Motor neuron (in vitro differentiated cells): ENCODE measurements around the gene IMPG2. TPM values are rescaled to one million over a fixed set of nuclear protein-coding genes. Genes with fewer than 3 reads are reported as not detected.

Experiments used
- ATAC-seq, 8 experiments: fragments of 200-7000 bp; cut with Tn5 transposase; replicated peaks in 6 of 8; 2 replicates each; pipeline ENCODE4 v1.8.0; 2021; ENCODE audit warnings: mild to moderate bottlenecking in 8 of 8, moderate library complexity in 8 of 8
- H3K27ac ChIP-seq, 2 donors: fragments of 250-450 bp; sonication (Bioruptor Pico); 2 replicates each; pipeline ENCODE4 v1.9.0; 2021; ENCODE audit warnings: antibody characterized with exemption in 2 of 2, mild to moderate bottlenecking in 2 of 2, moderate library complexity in 1 of 2
- H3K4me1 ChIP-seq, 2 donors: fragments of 250-450 bp; sonication (Bioruptor Pico); replicated peaks in 1 of 2; 2 replicates each; pipeline ENCODE4 v1.6.1; 2021; ENCODE audit warnings: antibody characterized with exemption in 2 of 2, mild to moderate bottlenecking in 2 of 2, moderate library complexity in 1 of 2
- H3K4me3 ChIP-seq, 5 donors: fragments of 250-450 bp; sonication (Bioruptor Pico); 2 replicates each; pipeline ENCODE4 v1.9.0; 2021; ENCODE audit warnings: antibody characterized with exemption in 5 of 5, mild to moderate bottlenecking in 5 of 5, moderate library complexity in 4 of 5
- WGBS, 10 experiments: fragments of 450-650 bp; shearing (Covaris generic); methylation state at CpG; one replicate each; pipeline ENCODE4 v1.0.0; 2022; 5-methylcytosine and 5-hydroxymethylcytosine counted together
- in situ Hi-C, 9 experiments: fragments of 400-800 bp; cut with MboI; loops; one replicate each; pipeline ENCODE4 v1.15.0; 2021; ENCODE audit warnings: low sequenced_read_pairs in 9 of 9, low pct_unique_long_range_greater_than_20kb in 2 of 9; ENCODE audit not compliant: unreplicated experiment in 9 of 9
- total RNA-seq, 8 experiments: library from RNA; unstranded; fragments of 300-600 nt; gene quantifications; 2 replicates each; pipeline versions ENCODE4 v1.2.3 to v1.2.4, GENCODE V29; 2022

The IMPG2 gene
- total RNA-seq, 8 experiments from 2014 or later: 0.36 to 2.0 (median 0.86) TPM

GRCh38 chr3:101249522-101249921 lies 70.9 kb downstream of the IMPG2 start:
- H3K4me1 ChIP-seq: peaks cover 24 to 33% of the 10 kb centered on the region in 2 donors
- no peak overlapping the region for H3K4me3 ChIP-seq
- 38 to 100% (median 90%) methylated on average over 1 to 3 of the region's 3 CpGs for WGBS, 10 experiments
- no peak overlapping the region for H3K27ac ChIP-seq
- no peak for ATAC-seq
- in situ Hi-C loops: no loop called here

GRCh38 chr3:101248736-101249135 lies 71.6 kb downstream of the IMPG2 start:
- peaks cover 22 to 25% of the 10 kb centered on the region in 2 donors for H3K4me1 ChIP-seq
- 14 to 71% (median 60%) methylated on average over 1 to 2 of the region's 2 CpGs; no CpG with 5 or more reads in 7 of the 10 experiments for WGBS, 10 experiments
- no peak overlapping the region for H3K4me3 ChIP-seq
- in situ Hi-C loops: no loop called here
- H3K27ac ChIP-seq: no peak overlapping the region
- no peak for ATAC-seq

GRCh38 chr3:101244212-101244575 lies 76.2 kb downstream of the IMPG2 start:
- in situ Hi-C loops: no loop called here
- ATAC-seq: no peak
- Histone ChIP-seq H3K4me3 (no peak overlapping the region), H3K4me1 (peaks cover 0 to 3% of the 10 kb centered on the region in 2 donors), H3K27ac (no peak overlapping the region)
- 74 to 100% (median 87%) methylated on average over 1 to 5 of the region's 5 CpGs; no CpG with 5 or more reads in 2 of the 10 experiments for WGBS, 10 experiments

GRCh38 chr3:101243285-101244211 lies 76.8 kb downstream of the IMPG2 start:
- 38 to 100% (median 93%) methylated on average over 1 to 4 of the region's 4 CpGs; no CpG with 5 or more reads in 2 of the 10 experiments for WGBS, 10 experiments
- no peak overlapping the region for H3K4me3 ChIP-seq
- peak in 2 of 8 experiments; percentile 46 to 73 for ATAC-seq
- H3K4me1 ChIP-seq: peaks cover 0 to 3% of the 10 kb centered on the region in 2 donors
- in situ Hi-C loops: no loop called here
- H3K27ac ChIP-seq: no peak overlapping the region

GRCh38 chr3:101240719-101241399 lies 79.5 kb downstream of the IMPG2 start:
- 50 to 100% (median 100%) methylated on average over 1 of the region's 1 CpG; no CpG with 5 or more reads in 2 of the 10 experiments for WGBS, 10 experiments

GRCh38 chr3:101235048-101235447 lies 85.3 kb downstream of the IMPG2 start:
- in situ Hi-C loops: no loop called here
- no peak for ATAC-seq
- 70 to 100% (median 89%) methylated on average over 1 to 3 of the region's 3 CpGs; no CpG with 5 or more reads in 3 of the 10 experiments for WGBS, 10 experiments

More at GRCh38 chr3:101240719-101241399, 79.5 kb downstream of the IMPG2 start:
- H3K27ac ChIP-seq: no peak overlapping the region
- no peak overlapping the region for H3K4me3 ChIP-seq
- ATAC-seq: peak in 3 of 8 experiments; percentile 75 to 85 (median 82)
- in situ Hi-C loops: no loop called here
- peaks cover 0 to 3% of the 10 kb centered on the region in 2 donors for H3K4me1 ChIP-seq

GRCh38 chr3:101230618-101231017 lies 89.8 kb downstream of the IMPG2 start:
- in situ Hi-C loops: no loop called here
- no peak overlapping the region for H3K27ac ChIP-seq
- no peak overlapping the region for H3K4me3 ChIP-seq
- H3K4me1 ChIP-seq: peaks cover 0 to 2% of the 10 kb centered on the region in 2 donors
- no peak for ATAC-seq

More at GRCh38 chr3:101235048-101235447, 85.3 kb downstream of the IMPG2 start:
- no peak overlapping the region for H3K4me3 ChIP-seq
- H3K27ac ChIP-seq: no peak overlapping the region
- no peaks in the 10 kb centered on the region for H3K4me1 ChIP-seq

GRCh38 chr3:101229681-101230080 lies 90.7 kb downstream of the IMPG2 start:
- 46 to 100% (median 87%) methylated on average over 1 to 4 of the region's 4 CpGs; no CpG with 5 or more reads in 1 of the 10 experiments for WGBS, 10 experiments
- H3K4me1 ChIP-seq: peaks cover 0 to 4% of the 10 kb centered on the region in 2 donors
- no peak overlapping the region for H3K27ac ChIP-seq
- peak in 1 of 8 experiments; percentile 39 for ATAC-seq
- in situ Hi-C loops: no loop called here
- H3K4me3 ChIP-seq: no peak overlapping the region

GRCh38 chr3:101228441-101228840 lies 91.9 kb downstream of the IMPG2 start:
- peak in 2 of 8 experiments; percentile 28 to 48 for ATAC-seq
- Histone ChIP-seq H3K4me3 (no peak overlapping the region), H3K27ac (no peak overlapping the region), H3K4me1 (peaks cover 0 to 4% of the 10 kb centered on the region in 2 donors)
- 0 to 81% (median 66%) methylated on average over 1 to 3 of the region's 3 CpGs; no CpG with 5 or more reads in 2 of the 10 experiments for WGBS, 10 experiments
- in situ Hi-C loops: no loop called here

GRCh38 chr3:101224739-101225138 lies 95.6 kb downstream of the IMPG2 start:
- 19 to 100% (median 80%) methylated on average over 1 to 4 of the region's 4 CpGs for WGBS, 10 experiments
- H3K4me1 ChIP-seq: peaks cover 0 to 4% of the 10 kb centered on the region in 2 donors
- ATAC-seq: no peak
- no peak overlapping the region for H3K4me3 ChIP-seq
- in situ Hi-C loops: loop anchor here in 1 of 9 experiments (25.0 kb wide), 1 partner anchor 163 kb away; no protein-coding TSS in a partner anchor
- H3K27ac ChIP-seq: no peak overlapping the region

- Histone ChIP-seq H3K4me1 (peaks cover 0 to 4% of the 10 kb centered on the region in 2 donors), H3K27ac (no peak overlapping the region), H3K4me3 (no peak overlapping the region)
- in situ Hi-C loops: loop anchor here in 1 of 9 experiments (25.0 kb wide), 1 partner anchor 164 kb away; no protein-coding TSS in a partner anchor
- peak in 3 of 8 experiments; percentile 13 to 98 (median 96) for ATAC-seq
- WGBS, 10 experiments: 0 to 100% (median 85%) methylated on average over 1 to 3 of the region's 3 CpGs
Observed at GRCh38 chr3:101223016-101223415, 97.4 kb downstream of the IMPG2 start.

- no peaks in the 10 kb centered on the region for H3K4me1 ChIP-seq
- ATAC-seq: no peak
- in situ Hi-C loops: loop anchor here in 1 of 9 experiments (25.0 kb wide), 1 partner anchor 167 kb away; no protein-coding TSS in a partner anchor
- 17 to 100% (median 65%) methylated on average over 1 to 2 of the region's 4 CpGs for WGBS, 10 experiments
- no peak overlapping the region for H3K4me3 ChIP-seq
- H3K27ac ChIP-seq: no peak overlapping the region
Observed at GRCh38 chr3:101219842-101220560, 100.4 kb downstream of the IMPG2 start.
